ENCODE data around the gene CITED2. TPM values are rescaled to one million over a fixed set of nuclear protein-coding genes. Genes with fewer than 3 reads are reported as not detected.

The CITED2 gene
- total RNA-seq: 100 to 1,000 TPM; 103 to 553 (median 336) TPM

DNA sequence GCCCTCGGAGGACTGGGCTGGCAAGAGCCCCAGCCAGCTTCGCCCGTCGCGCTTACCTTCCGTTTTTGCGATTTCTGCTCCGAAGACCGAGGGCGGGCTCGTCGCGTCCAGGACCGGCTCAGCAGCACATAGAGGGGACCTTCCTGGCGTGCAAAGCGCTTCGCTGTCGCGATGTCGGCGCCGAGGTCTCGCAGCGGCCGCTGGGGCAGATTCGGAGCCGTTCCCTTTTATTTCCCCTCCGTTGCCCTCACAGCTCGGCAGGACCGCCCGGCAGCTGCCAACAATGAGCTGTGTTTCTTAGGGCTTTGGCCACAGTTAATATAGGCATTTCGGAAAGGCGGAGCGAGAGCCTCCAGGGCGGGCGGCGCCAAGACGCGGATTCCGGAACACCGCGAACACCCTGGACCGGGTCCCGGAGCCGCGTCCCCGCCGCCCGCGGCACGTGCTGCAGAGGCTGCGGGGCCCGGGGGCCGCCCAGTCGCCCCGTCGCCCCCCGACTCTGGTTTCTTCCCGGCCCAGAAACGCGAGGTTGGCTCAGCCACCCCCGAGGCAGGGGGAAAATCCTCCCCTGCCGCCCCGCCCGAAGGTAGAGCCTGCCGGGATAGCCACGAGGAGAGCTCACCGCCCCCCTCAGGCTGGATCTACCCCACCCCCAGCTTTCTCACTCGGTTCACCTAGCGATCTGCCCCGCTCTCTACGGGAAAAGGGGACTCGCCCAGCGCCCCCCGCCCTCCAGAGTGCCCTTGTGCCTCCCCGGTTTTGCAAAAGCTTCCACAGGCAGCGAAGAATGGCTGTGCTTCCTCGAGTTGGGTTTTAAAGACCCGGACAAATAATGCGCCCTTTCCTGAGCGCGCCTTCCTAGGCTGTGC lies at the start of gene CITED2:
Gene CITED2, minus strand, starts transcription at position 292 of the 869 bp plus-strand sequence. CDS start 704 bp downstream, outside the sequence.
- Histone ChIP-seq H3K9me3 (no peaks in the 10 kb centered on the region), H3K36me3 (peaks cover 0 to 18% of the 10 kb centered on the region in 2 donors), H3K4me1 (peaks cover 2 to 34% (median 6%) of the 10 kb centered on the region in 3 donors), H3K27me3 (no peaks in the 10 kb centered on the region), H3K27ac (peak within 1 kb of the TSS; percentile 90 to 97 (median 96)), H3K4me3 (peak within 1 kb of the TSS; percentile 79)
- no peak for TF ChIP-seq EP300 (IDR thresholded peaks at IDR 0.05)
- peak; percentile 99 for TF ChIP-seq POLR2A (IDR thresholded peaks at IDR 0.05)
- TF ChIP-seq CTCF (IDR thresholded peaks at IDR 0.05): peak in 3 of 4 experiments; percentile 26 to 55 (median 54)
- TF ChIP-seq POLR2AphosphoS5 (IDR thresholded peaks at IDR 0.05): peak; percentile 100
- ATAC-seq: peak; percentile 73
- 0% methylated on average over 6 of the region's 82 CpGs; no CpG with 5 or more reads in 1 of the 2 donors for WGBS, 2 donors (ENCODE audit: low coverage in 1 of 2)

- Histone ChIP-seq H3K27ac (no peak overlapping the region), H3K4me1 (no peaks in the 10 kb centered on the region), H3K27me3 (no peaks in the 10 kb centered on the region), H3K36me3 (no peaks in the 10 kb centered on the region), H3K4me3 (no peak overlapping the region), H3K9me3 (no peaks in the 10 kb centered on the region)
- no peak for TF ChIP-seq EP300 (IDR thresholded peaks at IDR 0.05)
- no peak for TF ChIP-seq CTCF (IDR thresholded peaks at IDR 0.05)
- no peak for TF ChIP-seq POLR2AphosphoS5 (IDR thresholded peaks at IDR 0.05)
- no peak for TF ChIP-seq POLR2A (IDR thresholded peaks at IDR 0.05)
- WGBS, 2 donors (ENCODE audit: low coverage in 1 of 2): 88 to 89% methylated on average over 6 of the region's 6 CpGs
- ATAC-seq: no peak
Observed at GRCh38 chr6:139423037-139423703, 48.7 kb upstream of the CITED2 start.

- H3K27ac ChIP-seq: no peak overlapping the region
- H3K36me3 ChIP-seq: no peaks in the 10 kb centered on the region
- no peaks in the 10 kb centered on the region for H3K4me1 ChIP-seq
- no peak overlapping the region for H3K4me3 ChIP-seq
- TF ChIP-seq CTCF (IDR thresholded peaks at IDR 0.05): no peak
- no peak for TF ChIP-seq POLR2A (IDR thresholded peaks at IDR 0.05)
- no peak for TF ChIP-seq POLR2AphosphoS5 (IDR thresholded peaks at IDR 0.05)
- TF ChIP-seq EP300 (IDR thresholded peaks at IDR 0.05): no peak
- H3K27me3 ChIP-seq: no peaks in the 10 kb centered on the region
- no peak for ATAC-seq
- WGBS, 2 donors (ENCODE audit: low coverage in 1 of 2): 81 to 83% methylated on average over 8 of the region's 9 CpGs
- no peaks in the 10 kb centered on the region for H3K9me3 ChIP-seq
Observed at GRCh38 chr6:139422105-139423036, 47.9 kb upstream of the CITED2 start.

DNA sequence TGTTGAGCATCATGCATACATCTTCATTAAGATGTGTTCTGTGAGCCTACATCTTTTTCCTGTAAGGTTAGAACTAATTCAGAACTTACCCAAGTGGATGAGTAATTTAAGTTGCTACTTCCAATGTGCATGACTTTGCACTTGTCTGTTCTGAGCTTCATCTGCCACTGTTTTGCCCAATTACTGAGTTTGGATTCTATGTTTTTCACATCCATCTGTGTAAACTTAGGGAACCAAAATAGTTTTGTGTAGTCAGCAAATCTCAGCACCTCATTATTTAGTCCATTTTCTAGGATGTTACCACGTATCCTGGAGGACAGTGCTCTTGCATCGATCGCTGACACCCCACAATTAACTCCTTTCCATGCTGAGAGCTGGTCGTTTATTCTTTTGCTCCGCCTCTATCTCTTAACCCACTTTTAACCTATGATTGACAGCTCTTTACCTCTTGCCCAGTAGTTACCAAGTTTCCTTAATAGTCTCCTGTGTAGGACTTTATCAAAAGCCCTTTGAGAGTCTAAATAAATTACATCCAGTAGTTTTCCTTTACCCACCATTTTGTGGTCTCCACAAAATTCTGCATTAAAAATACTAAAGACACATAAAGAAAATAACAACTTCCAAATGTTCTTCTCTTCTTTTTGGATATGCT lies 44.2 kb upstream of the CITED2 start:
- 66 to 81% methylated on average over 5 of the region's 5 CpGs for WGBS, 2 donors (ENCODE audit: low coverage in 1 of 2)
- H3K36me3 ChIP-seq: no peaks in the 10 kb centered on the region
- H3K27ac ChIP-seq: no peak overlapping the region
- H3K27me3 ChIP-seq: no peaks in the 10 kb centered on the region
- ATAC-seq: no peak
- no peak overlapping the region for H3K4me3 ChIP-seq
- H3K9me3 ChIP-seq: no peaks in the 10 kb centered on the region
- no peak for TF ChIP-seq EP300 (IDR thresholded peaks at IDR 0.05)
- no peak for TF ChIP-seq CTCF (IDR thresholded peaks at IDR 0.05)
- TF ChIP-seq POLR2A (IDR thresholded peaks at IDR 0.05): no peak
- TF ChIP-seq POLR2AphosphoS5 (IDR thresholded peaks at IDR 0.05): no peak
- no peaks in the 10 kb centered on the region for H3K4me1 ChIP-seq
